ENCODE measurements around the gene TSPAN17. TPM values are rescaled to one million over a fixed set of nuclear protein-coding genes. Genes with fewer than 3 reads are reported as not detected.
"Not testable (repeated sequence)": the region's sequence is repeated elsewhere in the genome, so short reads cannot be mapped to it uniquely, and the experiment has no call there.

Gene TSPAN17
- total RNA-seq, 2 donors from 2014 or later: 15.0 to 20.4 TPM

DNA sequence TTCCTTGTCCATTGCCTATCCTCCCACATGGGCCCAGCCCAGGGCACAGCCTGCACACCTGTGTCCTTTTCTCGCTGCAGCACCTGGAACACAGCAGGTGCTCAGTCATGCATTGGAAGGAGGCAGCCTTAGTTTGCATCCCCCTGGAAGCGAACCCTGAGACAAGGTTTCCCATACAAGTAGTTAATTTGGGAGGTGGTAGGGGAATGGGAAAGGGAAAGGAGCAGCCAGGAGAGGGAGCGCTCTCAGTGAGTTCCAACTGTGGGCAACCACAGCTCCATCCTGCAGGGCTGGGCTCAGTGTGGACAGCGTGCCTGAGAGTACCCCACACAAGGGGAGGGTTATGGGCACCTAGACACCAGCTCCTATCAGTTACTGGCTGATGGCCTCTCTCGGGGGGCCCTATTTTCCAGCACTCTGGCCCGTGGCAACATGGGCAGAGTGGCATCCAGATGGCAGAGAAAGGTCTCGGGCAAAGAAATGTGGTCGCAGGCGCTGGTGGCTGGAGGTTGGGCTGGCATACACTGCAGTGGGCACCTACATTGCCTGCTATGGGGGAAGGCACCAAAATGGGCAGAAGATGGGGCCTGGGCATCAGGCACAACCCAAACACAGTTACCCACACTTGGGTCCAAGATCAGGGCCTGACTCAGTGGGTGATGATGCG, 50.1 kb downstream of the TSPAN17 start:
- H3K27ac ChIP-seq: no peak overlapping the region
- no peaks in the 10 kb centered on the region for H3K27me3 ChIP-seq
- no peaks in the 10 kb centered on the region for H3K9me3 ChIP-seq
- TF ChIP-seq, protein P1, sequence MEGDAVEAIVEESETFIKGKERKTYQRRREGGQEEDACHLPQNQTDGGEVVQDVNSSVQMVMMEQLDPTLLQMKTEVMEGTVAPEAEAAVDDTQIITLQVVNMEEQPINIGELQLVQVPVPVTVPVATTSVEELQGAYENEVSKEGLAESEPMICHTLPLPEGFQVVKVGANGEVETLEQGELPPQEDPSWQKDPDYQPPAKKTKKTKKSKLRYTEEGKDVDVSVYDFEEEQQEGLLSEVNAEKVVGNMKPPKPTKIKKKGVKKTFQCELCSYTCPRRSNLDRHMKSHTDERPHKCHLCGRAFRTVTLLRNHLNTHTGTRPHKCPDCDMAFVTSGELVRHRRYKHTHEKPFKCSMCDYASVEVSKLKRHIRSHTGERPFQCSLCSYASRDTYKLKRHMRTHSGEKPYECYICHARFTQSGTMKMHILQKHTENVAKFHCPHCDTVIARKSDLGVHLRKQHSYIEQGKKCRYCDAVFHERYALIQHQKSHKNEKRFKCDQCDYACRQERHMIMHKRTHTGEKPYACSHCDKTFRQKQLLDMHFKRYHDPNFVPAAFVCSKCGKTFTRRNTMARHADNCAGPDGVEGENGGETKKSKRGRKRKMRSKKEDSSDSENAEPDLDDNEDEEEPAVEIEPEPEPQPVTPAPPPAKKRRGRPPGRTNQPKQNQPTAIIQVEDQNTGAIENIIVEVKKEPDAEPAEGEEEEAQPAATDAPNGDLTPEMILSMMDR (IDR thresholded peaks at IDR 0.05): no peak
- H3K4me1 ChIP-seq: peaks cover 0 to 9% of the 10 kb centered on the region in 2 donors
- no peaks in the 10 kb centered on the region for H3K36me3 ChIP-seq
- DNase-seq (ENCODE audit: low spot score): no peak
- no peak overlapping the region for H3K4me3 ChIP-seq

DNA sequence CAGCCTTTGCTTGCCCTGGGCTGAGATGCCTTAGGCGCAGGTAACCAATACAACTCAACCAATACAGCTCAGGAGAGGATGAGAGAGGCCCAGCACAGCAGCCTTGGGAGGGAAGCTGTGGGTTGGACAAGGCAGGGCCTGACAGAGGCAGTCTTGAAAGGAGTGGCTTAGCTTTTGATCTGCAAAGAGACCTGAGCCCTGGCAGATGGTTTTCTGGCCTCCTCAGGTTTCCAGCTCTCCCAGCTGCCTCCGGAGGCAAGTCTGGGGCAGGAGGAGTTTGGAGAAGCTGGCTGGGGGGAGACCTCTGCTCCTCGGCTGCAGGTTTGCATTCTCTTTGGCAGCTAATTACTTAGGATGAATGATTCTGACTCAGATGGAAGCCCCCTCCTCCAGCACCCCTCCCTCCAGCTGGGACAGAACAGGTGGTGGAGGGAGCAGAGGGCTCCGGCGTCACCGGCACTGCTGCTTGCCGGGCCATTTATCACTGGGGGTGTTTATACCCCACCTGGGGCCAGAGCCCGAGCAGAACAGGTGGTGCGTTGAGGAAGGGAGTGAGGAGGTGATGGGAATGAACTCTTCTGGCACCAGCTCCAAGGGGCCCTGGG, 50.8 kb downstream of the TSPAN17 start:
- no peaks in the 10 kb centered on the region for H3K36me3 ChIP-seq

DNA sequence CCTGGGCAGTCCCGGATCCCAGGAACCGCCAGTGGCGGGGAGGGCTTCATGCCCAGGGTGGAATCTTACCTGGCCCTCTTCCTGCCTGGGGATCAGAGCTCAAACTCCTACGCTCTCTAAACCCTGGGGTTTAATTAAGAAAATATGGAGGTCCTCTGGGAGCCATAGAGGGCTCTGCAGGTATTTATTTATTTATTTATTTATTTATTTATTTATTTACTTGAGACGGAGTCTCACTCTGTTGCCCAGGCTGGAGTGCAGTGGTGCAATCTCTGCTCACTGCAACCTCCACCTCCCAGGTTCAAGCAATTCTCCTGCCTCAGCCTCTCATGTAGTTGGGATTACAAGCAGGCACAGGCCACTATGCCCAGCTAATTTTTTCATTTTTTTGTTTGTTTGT, 52.2 kb downstream of the TSPAN17 start:
- H3K4me3 ChIP-seq; H3K27ac ChIP-seq; H3K27me3 ChIP-seq; H3K4me1 ChIP-seq; H3K36me3 ChIP-seq; DNase-seq (ENCODE audit: low spot score); H3K9me3 ChIP-seq: not testable (repeated sequence)

More for the DNA sequence above, 50.8 kb downstream of the TSPAN17 start:
- H3K27me3 ChIP-seq: no peaks in the 10 kb centered on the region
- no peak overlapping the region for H3K27ac ChIP-seq
- no peak overlapping the region for H3K4me3 ChIP-seq
- peaks cover 0 to 5% of the 10 kb centered on the region in 2 donors for H3K4me1 ChIP-seq
- DNase-seq (ENCODE audit: low spot score): no peak
- no peaks in the 10 kb centered on the region for H3K9me3 ChIP-seq
- TF ChIP-seq, protein P1 (IDR thresholded peaks at IDR 0.05): no peak

DNA sequence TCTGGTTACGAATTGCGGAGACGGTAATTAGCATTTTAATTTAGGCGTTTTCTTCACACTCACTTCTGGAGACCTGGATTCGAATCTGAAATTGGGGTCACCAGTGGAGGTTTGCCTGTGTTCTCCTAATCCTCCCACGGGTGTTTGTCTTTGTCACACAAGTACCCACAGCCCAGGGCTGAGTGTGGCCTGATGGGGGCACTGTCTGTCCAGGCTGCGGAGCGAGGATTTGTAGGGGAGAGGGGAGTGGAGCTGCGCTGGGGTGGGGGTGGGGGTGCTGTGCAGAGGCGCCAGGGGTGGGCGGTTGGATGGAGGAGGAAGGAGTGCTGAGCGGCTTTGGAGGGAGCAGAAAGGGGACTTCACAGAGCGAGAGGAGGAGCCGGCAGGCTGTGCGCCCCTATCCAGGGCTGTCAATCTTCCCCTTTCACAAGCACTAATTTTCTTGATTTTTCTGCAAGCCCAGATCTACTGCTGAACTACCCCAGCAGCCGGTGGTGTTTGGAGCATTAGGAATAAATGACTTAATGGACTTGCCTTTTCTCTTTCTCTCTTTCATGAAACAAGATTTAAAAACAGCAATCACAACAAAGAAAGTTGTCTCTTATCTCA, 53.1 kb downstream of the TSPAN17 start:
- no peaks in the 10 kb centered on the region for H3K36me3 ChIP-seq
- no peak for DNase-seq (ENCODE audit: low spot score)
- H3K27me3 ChIP-seq: no peaks in the 10 kb centered on the region
- no peak overlapping the region for H3K27ac ChIP-seq
- H3K9me3 ChIP-seq: no peaks in the 10 kb centered on the region
- H3K4me1 ChIP-seq: no peaks in the 10 kb centered on the region
- TF ChIP-seq, protein P1 (IDR thresholded peaks at IDR 0.05): peak in 1 of 2 donors; percentile 45
- no peak overlapping the region for H3K4me3 ChIP-seq

DNA sequence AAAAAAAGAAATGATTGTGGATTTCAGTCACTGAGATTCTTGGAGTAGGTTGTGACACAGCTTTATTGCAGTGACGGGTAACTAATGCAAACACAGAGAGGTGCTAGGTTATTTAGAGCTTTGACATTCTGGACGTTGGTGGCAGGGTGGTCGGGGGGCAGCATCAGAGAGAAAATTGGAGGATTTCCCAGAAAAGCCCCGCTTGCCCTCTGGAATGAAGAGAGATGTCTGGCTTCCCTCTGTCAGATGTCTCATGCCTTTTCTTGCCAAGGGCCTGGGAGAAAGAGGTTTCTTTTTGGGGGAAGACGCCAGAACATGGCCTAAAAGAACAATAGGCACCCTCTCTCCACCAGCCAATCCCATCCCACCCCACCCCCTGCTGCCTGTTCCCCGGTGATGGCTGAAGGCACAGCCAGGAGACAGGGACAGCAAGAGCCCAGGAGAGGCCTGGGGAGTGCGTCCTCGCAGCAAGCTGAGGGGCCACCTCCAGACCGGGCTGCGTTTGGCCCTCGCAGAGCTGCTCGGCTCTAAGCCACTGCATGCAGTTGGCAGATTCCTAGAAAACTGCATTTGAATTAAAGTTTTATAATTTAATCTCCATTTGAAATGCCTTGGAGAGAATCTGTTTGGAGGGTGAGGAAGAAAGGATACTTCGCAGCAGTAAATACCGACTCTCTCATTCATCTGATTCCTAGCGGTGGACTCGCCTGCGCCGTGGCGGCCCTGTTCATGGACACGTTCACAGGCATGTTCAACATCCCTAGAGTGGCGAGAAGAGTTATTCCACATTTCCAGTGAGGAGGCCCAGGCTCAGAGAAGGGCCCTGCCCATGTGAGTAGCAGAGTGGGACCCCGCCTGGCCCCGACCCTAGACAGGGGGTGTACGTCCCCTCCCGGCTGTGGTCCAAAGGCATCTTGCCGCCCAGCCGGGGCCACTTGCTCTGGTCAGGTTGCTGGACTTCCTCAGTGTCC, 55.7 kb downstream of the TSPAN17 start:
- H3K27ac ChIP-seq: no peak overlapping the region
- no peaks in the 10 kb centered on the region for H3K4me1 ChIP-seq
- no peaks in the 10 kb centered on the region for H3K9me3 ChIP-seq
- TF ChIP-seq, protein P1 (IDR thresholded peaks at IDR 0.05): no peak
- H3K27me3 ChIP-seq: no peaks in the 10 kb centered on the region
- no peak for DNase-seq (ENCODE audit: low spot score)
- no peaks in the 10 kb centered on the region for H3K36me3 ChIP-seq
- H3K4me3 ChIP-seq: no peak overlapping the region

Data from right atrium auricular region (tissue), 2 donors.